IMR-90 (cell line): ENCODE results near the gene CILP. TPM values are rescaled to one million over a fixed set of nuclear protein-coding genes. Genes with fewer than 3 reads are reported as not detected.

Source experiments
- ATAC-seq: fragments of 200-7000 bp; cut with Tn5 transposase; 2 replicates; pipeline ENCODE4 v1.9.1; 2020; ENCODE audit warnings: low read depth, mild to moderate bottlenecking, moderate library complexity
- BruUV-seq: library from RNA; stranded (reverse); fragments of 400-500 nt; replicated peaks from 2 replicates; lab custom pipeline; 2021; lab: Mats Ljungman, UMichigan
- CTCF ChIA-PET: fragments of 300-600 bp; formaldehyde crosslinking; extraction: SDS; loops from one replicate; lab custom pipeline; 2021; ENCODE audit warnings: antibody characterized with exemption; lab: Yijun Ruan, JAX
- POLR2A ChIA-PET: fragments of 300-600 bp; sonication (Branson Sonifier 250); formaldehyde crosslinking; loops from one replicate; lab custom pipeline; 2022; ENCODE audit warnings: antibody characterized with exemption; ENCODE audit not compliant: unreplicated experiment; lab: Charles Lee
- DNase-seq: peaks from one replicate; pipeline ENCODE4 v3.0.0; 2013
- H2AFZ ChIP-seq: replicated peaks from 2 replicates; pipeline ENCODE3; 2013; ENCODE audit warnings: low read length, mild to moderate bottlenecking; ENCODE audit not compliant: poor library complexity
- H2AK5ac ChIP-seq: 2 replicates; pipeline ENCODE4 v1.6.1; 2013; ENCODE audit warnings: low read depth, low read length, inconsistent platforms
- H2AK9ac ChIP-seq: replicated peaks from 2 replicates; pipeline ENCODE3; 2013; ENCODE audit warnings: mild to moderate bottlenecking, low read depth, low read length, moderate library complexity; ENCODE audit not compliant: poor library complexity
- H2BK120ac ChIP-seq: 2 replicates; pipeline ENCODE4 v1.6.1; 2013; ENCODE audit warnings: low read depth, low read length, inconsistent platforms
- H2BK15ac ChIP-seq: 3 replicates; pipeline ENCODE4 v1.6.1; 2013; ENCODE audit warnings: low read depth, low read length, inconsistent platforms
- H2BK20ac ChIP-seq: 2 replicates; pipeline ENCODE4 v1.6.1; 2013; ENCODE audit warnings: low read depth, mild to moderate bottlenecking, inconsistent platforms, low read length, moderate library complexity
- H2BK5ac ChIP-seq: 2 replicates; pipeline ENCODE4 v1.6.1; 2013; ENCODE audit warnings: mild to moderate bottlenecking, low read depth, low read length, inconsistent platforms; ENCODE audit not compliant: poor library complexity, severe bottlenecking
- H3K14ac ChIP-seq: replicated peaks from 2 replicates; pipeline ENCODE4 v1.6.1; 2013; ENCODE audit warnings: low read depth, low read length, inconsistent platforms
- H3K18ac ChIP-seq: 2 replicates; pipeline ENCODE4 v1.6.1; 2013; ENCODE audit warnings: low read depth, low read length, control low read depth
- H3K23ac ChIP-seq: 2 replicates; pipeline ENCODE4 v1.6.1; 2013; ENCODE audit warnings: low read depth, low read length, inconsistent platforms
- H3K27ac ChIP-seq: 2 replicates; pipeline ENCODE4 v1.5.1; 2013; ENCODE audit warnings: mild to moderate bottlenecking, control low read depth, low read length; ENCODE audit not compliant: insufficient read depth
- H3K27me3 ChIP-seq: 2 replicates; pipeline ENCODE4 v1.6.1; 2013; ENCODE audit warnings: low read length; ENCODE audit not compliant: control insufficient read depth, insufficient read depth
- H3K36me3 ChIP-seq: 2 replicates; pipeline ENCODE4 v1.6.1; 2013; ENCODE audit warnings: low read length, mixed read lengths; ENCODE audit not compliant: control insufficient read depth, insufficient read depth
- H3K4ac ChIP-seq: 2 replicates; pipeline ENCODE4 v1.6.1; 2013; ENCODE audit warnings: low read depth, low read length, inconsistent platforms
- H3K4me1 ChIP-seq: 2 replicates; pipeline ENCODE4 v1.6.1; 2013; ENCODE audit warnings: low read length, mixed read lengths; ENCODE audit not compliant: control insufficient read depth, insufficient read depth
- H3K4me2 ChIP-seq: 2 replicates; pipeline ENCODE4 v1.6.1; 2013; ENCODE audit warnings: low read depth, mild to moderate bottlenecking, control low read depth, low read length, moderate library complexity
- H3K4me3 ChIP-seq: 2 replicates; pipeline ENCODE4 v1.5.1; 2013; ENCODE audit warnings: low read depth, mild to moderate bottlenecking, control low read depth, low read length, moderate library complexity; ENCODE audit not compliant: insufficient read depth
- H3K56ac ChIP-seq: 2 replicates; pipeline ENCODE4 v1.6.1; 2013; ENCODE audit warnings: low read length, inconsistent platforms; ENCODE audit not compliant: insufficient read depth; ENCODE audit errors: extremely low read depth
- H3K79me1 ChIP-seq, 2 experiments: 2 replicates each; pipeline ENCODE4 v1.6.1; 2013; ENCODE audit warnings: low read length in 2 of 2, inconsistent platforms in 1 of 2, low read depth in 1 of 2
- H3K9ac ChIP-seq: 2 replicates; pipeline ENCODE4 v1.6.1; 2013; ENCODE audit warnings: low read depth, low read length, control low read depth
- H3K9me1 ChIP-seq: 2 replicates; pipeline ENCODE4 v1.6.1; 2013; ENCODE audit warnings: low read length, inconsistent platforms; ENCODE audit not compliant: insufficient read depth
- H3K9me3 ChIP-seq: 2 replicates; pipeline ENCODE4 v1.6.1; 2013; ENCODE audit warnings: low read length; ENCODE audit not compliant: control insufficient read depth, insufficient read depth
- H4K20me1 ChIP-seq: 2 replicates; pipeline ENCODE4 v1.6.1; 2013; ENCODE audit warnings: low read length, inconsistent platforms; ENCODE audit not compliant: insufficient read depth
- H4K5ac ChIP-seq: 2 replicates; pipeline ENCODE4 v1.6.1; 2013; ENCODE audit warnings: mild to moderate bottlenecking, low read depth, low read length, control low read depth
- H4K8ac ChIP-seq, 2 experiments: 2 replicates each; pipeline ENCODE4 v1.6.1; 2013; ENCODE audit warnings: low read depth in 2 of 2, low read length in 2 of 2, control low read depth in 1 of 2, inconsistent platforms in 1 of 2
- H4K91ac ChIP-seq: 2 replicates; pipeline ENCODE4 v1.6.1; 2013; ENCODE audit warnings: low read depth, low read length, inconsistent platforms; ENCODE audit not compliant: insufficient read depth
- CHD1 ChIP-seq: IDR thresholded peaks from 2 replicates; pipeline ENCODE4 v1.6.1; 2012; ENCODE audit warnings: low read depth, low read length, improper control_type of control experiment
- CTCF ChIP-seq: conservative IDR thresholded peaks from 2 replicates; pipeline ENCODE4 v1.5.1; 2012; ENCODE audit warnings: mild to moderate bottlenecking, low read depth, low read length, improper control_type of control experiment
- WGBS, 2 experiments: methylation state at CpG; one replicate each; pipeline versions ENCODE4 v1.1.5 to v1.1.7; 2013; ENCODE audit warnings: missing lambda C conversion rate in 2 of 2; ENCODE audit not compliant: insufficient read length in 1 of 2; ENCODE audit errors: extremely low coverage in 2 of 2; 5-methylcytosine and 5-hydroxymethylcytosine counted together
- dilution Hi-C: fragments of 300-500 bp; cut with HindIII; formaldehyde crosslinking; loops from one replicate; pipeline ENCODE4 v1.14.3; 2018; ENCODE audit warnings: low sequenced_read_pairs; ENCODE audit not compliant: unreplicated experiment
- in situ Hi-C: fragments of 300-500 bp; cut with MboI; formaldehyde crosslinking; loops from 3 replicates; pipeline ENCODE4 v1.14.3; 2019; ENCODE audit warnings: low sequenced_read_pairs, inconsistent platforms, mixed read lengths
- intact Hi-C: fragments of 100-400 bp; cut with micrococcal nuclease; formaldehyde crosslinking; loops from 2 replicates; pipeline ENCODE4 v1.10.0; 2022
- polyA plus RNA-seq, 3 experiments: library from polyadenylated mRNA; depleted of rRNA; stranded (reverse); fragments of >200 nt; gene quantifications; 2 replicates each; pipeline ENCODE4 v1.2.3, GENCODE V29; 2012; ENCODE audit warnings: low replicate concordance in 1 of 3
- total RNA-seq: library from RNA; depleted of rRNA; stranded (reverse); fragments of >200 nt; gene quantifications from 2 replicates; pipeline ENCODE4 v1.2.3, GENCODE V29; 2012

The CILP gene
- total and polyA plus RNA-seq, 2 of the 4 experiments (the other 2 are of a cell fraction) = under 0.01 to 0.02 TPM

- H2AFZ ChIP-seq = no peak overlapping the region
- H3K36me3 ChIP-seq = no peaks in the 10 kb centered on the region
- no peak overlapping the region for H2BK120ac ChIP-seq
- ChIA-PET CTCF (no interaction called here), POLR2A (no interaction called here)
- H2BK20ac ChIP-seq = no peak overlapping the region
- intact Hi-C loops = no loop called here
- in situ Hi-C loops = no loop called here
- H2BK5ac ChIP-seq = no peak overlapping the region
- no peak overlapping the region for H3K4me3 ChIP-seq
- no peak overlapping the region for H3K9ac ChIP-seq
- no peak overlapping the region for H4K8ac ChIP-seq
- 93% methylated on average over 3 of the region's 5 CpGs; no CpG with 5 or more reads in 1 of the 2 experiments for WGBS, 2 experiments
- DNase-seq (no peak), ATAC-seq (no peak)
- H2BK15ac ChIP-seq = no peak overlapping the region
- BruUV-seq = no TSS peak
- no peaks in the 10 kb centered on the region for H3K79me1 ChIP-seq
- TF ChIP-seq CTCF = 0 out of 2 replicates have a peak, but pooled peaks have one; percentile 21
- TF ChIP-seq CHD1 = no peak
- H3K4me2 ChIP-seq = no peak overlapping the region
- no peak overlapping the region for H4K91ac ChIP-seq
- H3K4ac ChIP-seq = no peak overlapping the region
- dilution Hi-C loops = no loop called here
- H3K9me1 ChIP-seq = no peaks in the 10 kb centered on the region
- H3K56ac ChIP-seq = no peak overlapping the region
- H3K23ac ChIP-seq = no peak overlapping the region
- no peak overlapping the region for H3K18ac ChIP-seq
- no peak overlapping the region for H2AK5ac ChIP-seq
- no peaks in the 10 kb centered on the region for H4K20me1 ChIP-seq
- H3K27me3 ChIP-seq = peaks cover 20% of the 10 kb centered on the region
- no peak overlapping the region for H2AK9ac ChIP-seq
- H3K9me3 ChIP-seq = no peaks in the 10 kb centered on the region
- H4K5ac ChIP-seq = no peak overlapping the region
- 0 out of 2 replicates have a peak overlapping the region, but pooled peaks have one; percentile 19 for H3K27ac ChIP-seq
- no peak overlapping the region for H3K14ac ChIP-seq
- H3K4me1 ChIP-seq = peaks cover 12% of the 10 kb centered on the region; the same call in 1 of the 2 replicates
Observed at GRCh38 chr15:65212097-65212496, 824 bp upstream of the CILP start.
